Suppressor macrophage treated with lipopolysaccharide for 4 hours (primary cell): ENCODE results near the gene ABCG1.
"Not testable (repeated sequence)": the region's sequence is repeated elsewhere in the genome, so short reads cannot be mapped to it uniquely, and the experiment has no call there.

ENCODE experiments used
- DNase-seq: peaks from one replicate; pipeline ENCODE4 v3.0.0-alpha.2; 2020

ABCG1 gene

GRCh38 chr21:42292563-42293142, 73.7 kb downstream of the ABCG1 start:
- DNase-seq: not testable (repeated sequence)

DNA sequence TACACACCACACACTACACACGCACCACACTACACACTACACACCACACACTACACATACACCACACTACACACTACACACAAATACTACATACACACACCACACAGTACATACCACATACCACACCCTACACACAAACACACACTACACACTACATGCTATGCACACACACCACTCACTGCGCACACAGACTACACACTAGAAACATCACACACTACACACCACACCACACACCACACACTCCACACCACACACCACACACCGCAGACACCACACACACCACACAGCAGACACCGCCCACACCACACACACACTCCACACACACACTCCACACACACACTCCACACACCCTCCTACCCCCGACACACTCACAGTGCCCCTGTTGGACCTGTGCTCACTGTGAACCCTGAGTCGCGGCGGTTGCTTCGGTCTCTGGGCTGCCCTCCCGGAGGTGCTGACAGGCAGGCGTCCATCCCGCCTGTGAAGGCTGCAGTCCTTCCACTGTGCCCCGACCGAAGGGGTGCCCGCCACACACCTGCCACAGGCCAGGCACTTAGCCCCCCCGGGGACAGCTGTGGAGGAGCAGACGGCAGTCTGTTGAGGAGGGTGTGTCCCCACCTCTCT, 74.8 kb downstream of the ABCG1 start:
- DNase-seq: no peak

- no peak for DNase-seq
Measured at GRCh38 chr21:42294273-42294880, 75.4 kb downstream of the ABCG1 start.

GRCh38 chr21:42295845-42296244, 76.9 kb downstream of the ABCG1 start:
- no peak for DNase-seq

DNA sequence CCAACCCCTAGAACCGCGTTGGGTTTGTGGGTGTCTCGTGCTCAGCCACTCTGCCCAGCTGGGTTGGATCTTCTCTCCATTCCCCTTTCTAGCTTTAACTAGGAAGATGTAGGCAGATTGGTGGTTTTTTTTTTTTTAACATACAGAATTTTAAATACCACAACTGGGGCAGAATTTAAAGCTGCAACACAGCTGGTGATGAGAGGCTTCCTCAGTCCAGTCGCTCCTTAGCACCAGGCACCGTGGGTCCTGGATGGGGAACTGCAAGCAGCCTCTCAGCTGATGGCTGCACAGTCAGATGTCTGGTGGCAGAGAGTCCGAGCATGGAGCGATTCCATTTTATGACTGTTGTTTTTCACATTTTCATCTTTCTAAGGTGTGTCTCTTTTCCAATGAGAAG, 77.6 kb downstream of the ABCG1 start:
- peak; percentile 45 for DNase-seq

- DNase-seq: no peak
Measured at GRCh38 chr21:42297377-42297776, 78.4 kb downstream of the ABCG1 start.

DNA sequence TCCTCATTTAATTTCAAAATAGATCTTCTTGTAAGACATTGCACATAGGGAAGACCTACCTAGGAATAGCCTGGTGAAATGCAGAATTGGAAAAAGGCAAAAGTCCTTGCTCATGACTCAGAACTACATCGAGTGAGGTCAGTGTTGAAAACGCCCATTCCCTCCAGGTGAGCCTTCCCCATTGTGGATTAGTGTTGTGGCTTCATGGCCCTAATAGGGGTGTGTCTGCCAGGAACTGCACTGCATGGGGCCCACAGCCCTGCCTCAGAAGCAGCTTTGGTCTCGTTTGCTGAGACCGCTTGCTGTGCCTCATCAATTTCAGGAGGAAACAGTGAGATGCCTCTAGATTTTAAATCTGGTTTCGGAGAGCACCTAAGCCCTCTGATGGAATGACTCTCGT, 79.3 kb downstream of the ABCG1 start:
- DNase-seq: no peak

GRCh38 chr21:42298657-42299056, 79.7 kb downstream of the ABCG1 start:
- no peak for DNase-seq

DNA sequence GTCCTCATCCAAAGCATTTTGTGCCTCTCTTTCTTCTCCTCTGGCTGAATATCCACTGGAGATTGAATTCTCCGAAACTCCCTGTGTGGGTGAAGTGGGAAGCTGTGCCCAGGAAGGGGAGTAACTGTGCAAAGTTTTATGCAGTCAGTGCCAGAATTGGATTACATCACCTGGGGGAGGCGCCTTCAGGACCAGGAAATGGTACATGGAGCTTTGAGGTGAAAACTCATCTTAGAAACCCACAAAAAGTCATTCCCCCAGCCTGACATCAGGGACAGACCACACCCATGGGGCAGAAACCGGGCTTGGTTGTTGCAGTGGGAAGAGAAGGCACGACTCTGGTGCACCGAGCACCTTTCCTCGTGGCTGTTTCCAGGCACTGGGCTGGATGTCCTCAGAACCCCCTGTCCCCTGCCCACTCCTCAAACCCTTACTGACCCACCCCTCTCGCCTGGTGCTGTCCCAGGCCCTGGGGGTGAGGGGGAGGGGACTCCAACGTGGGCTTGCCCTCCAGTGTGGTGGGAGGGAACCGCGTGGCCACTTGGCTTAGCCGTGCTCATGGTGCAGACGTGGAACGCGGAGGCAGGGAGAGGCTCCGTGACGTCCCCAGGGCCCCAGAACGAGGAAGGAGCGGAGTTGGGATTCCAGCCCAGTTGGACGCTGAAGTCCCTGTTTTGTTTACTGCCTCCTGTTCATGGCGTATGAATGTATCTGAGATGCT, 80.5 kb downstream of the ABCG1 start:
- DNase-seq: peak; percentile 49

- no peak for DNase-seq
Measured at GRCh38 chr21:42300045-42300583, 81.2 kb downstream of the ABCG1 start.

- no peak for DNase-seq
Measured at GRCh38 chr21:42300956-42301355, 82.0 kb downstream of the ABCG1 start.

DNA sequence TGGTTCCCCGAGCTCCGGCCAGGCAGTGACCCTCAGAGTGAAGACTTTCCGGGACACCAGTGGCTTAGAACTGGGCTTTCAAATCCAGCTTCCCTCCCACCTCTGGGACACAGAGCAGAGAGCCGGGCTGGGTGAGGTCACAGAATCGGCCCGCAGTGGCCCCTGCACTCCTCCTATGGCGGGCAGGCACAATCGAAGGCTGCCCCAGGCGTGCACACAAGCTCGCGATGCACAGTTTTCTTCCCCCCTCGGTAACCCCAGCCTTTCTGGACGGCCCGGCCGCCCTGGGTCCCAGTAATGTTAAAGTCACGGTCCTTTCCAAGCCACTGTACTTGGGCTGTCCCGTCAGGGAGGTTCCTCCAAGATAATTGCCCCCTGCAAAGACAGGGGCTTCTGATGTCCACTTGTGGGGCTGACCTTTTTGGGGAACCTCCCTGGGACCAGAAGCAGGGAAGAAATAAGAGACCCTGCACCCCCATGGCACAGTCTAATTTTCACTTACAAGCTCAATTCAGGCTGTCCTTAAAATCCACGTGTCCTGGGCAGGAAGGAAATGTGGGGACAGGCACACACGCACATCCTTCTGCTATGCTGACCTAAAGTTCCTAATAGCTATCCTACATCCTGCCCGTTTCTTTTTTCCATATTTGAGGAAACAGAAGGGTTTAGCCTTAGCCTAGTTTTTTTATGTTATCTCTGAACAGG, 82.6 kb downstream of the ABCG1 start:
- no peak for DNase-seq

- DNase-seq: no peak
Measured at GRCh38 chr21:42302076-42302650, 83.2 kb downstream of the ABCG1 start.

- no peak for DNase-seq
Measured at GRCh38 chr21:42302794-42303193, 83.9 kb downstream of the ABCG1 start.

GRCh38 chr21:42303443-42303842, 84.5 kb downstream of the ABCG1 start:
- DNase-seq: no peak

GRCh38 chr21:42304556-42305454, 85.9 kb downstream of the ABCG1 start:
- no peak for DNase-seq

DNA sequence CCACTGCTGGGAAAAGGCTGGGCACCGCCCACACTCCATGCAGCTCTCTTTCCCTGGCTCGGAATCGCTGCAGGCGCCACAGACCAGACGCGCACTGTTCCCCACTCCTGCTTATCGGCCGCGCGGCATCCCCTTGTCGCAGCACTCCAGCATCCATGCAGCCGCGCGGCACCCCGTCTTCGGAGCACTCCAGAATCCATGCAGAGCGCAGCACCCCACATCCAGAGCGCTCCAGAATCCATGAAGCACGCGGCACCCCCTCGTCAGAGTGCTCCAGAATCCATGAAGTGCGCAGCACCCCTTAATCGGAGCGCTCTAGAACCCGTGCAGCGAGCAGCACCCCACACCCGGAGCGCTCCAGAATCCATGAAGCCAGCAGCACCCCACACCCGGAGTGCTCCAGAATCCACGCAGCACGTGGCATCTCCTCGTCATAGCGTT, 86.8 kb downstream of the ABCG1 start:
- no peak for DNase-seq

- no peak for DNase-seq
Measured at GRCh38 chr21:42306366-42307035, 87.6 kb downstream of the ABCG1 start.

DNA sequence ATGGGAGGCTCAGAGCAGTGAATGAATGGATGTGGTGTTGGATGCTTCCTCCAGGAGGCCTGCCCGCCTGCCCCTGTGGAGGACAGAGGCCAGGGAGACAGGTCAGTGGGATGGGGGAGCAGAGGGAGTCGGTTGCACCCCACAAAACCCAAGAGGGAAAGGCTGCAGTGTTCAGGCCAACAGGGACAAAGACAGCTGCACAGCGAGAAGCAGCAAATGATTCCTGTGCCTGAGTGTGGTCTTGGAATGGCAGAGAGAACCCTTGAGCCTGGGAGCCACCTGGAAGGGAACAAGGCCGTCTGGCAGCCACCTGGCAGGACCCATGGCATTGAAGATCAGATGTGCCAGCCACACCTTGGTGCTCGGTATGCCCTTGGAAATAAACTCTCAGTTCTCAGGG, 88.2 kb downstream of the ABCG1 start:
- DNase-seq: no peak

GRCh38 chr21:42308161-42308913, 89.4 kb downstream of the ABCG1 start:
- peak; percentile 25 for DNase-seq
